Mesenteric fat pad (tissue), 1 donor: Measurements from ENCODE around the gene OR1S2. TPM values are rescaled to one million over a fixed set of nuclear protein-coding genes. Genes with fewer than 3 reads are reported as not detected.
"Not testable (repeated sequence)": the region's sequence is repeated elsewhere in the genome, so short reads cannot be mapped to it uniquely, and the experiment has no call there.

ENCODE experiments used
- DNase-seq: peaks from one replicate; pipeline ENCODE4 v3.0.0-alpha.2; 2020; ENCODE audit warnings: low spot score
- long read RNA-seq: library from polyadenylated mRNA; unstranded; transcript quantifications from one replicate; pipeline ENCODE4 v2.0.0, GENCODE V29; 2020
- total RNA-seq: library from RNA; stranded (reverse); fragmentation: NEBNext Ultra II Directional; extraction: Animal tissue kit (Norgen Biotek cat#: 25700); gene quantifications from one replicate; pipeline ENCODE4 v1.2.1, GENCODE V29; 2021
- donor health status: DM: yes; HTN: yes; CAD: no.

The OR1S2 gene, protein sequence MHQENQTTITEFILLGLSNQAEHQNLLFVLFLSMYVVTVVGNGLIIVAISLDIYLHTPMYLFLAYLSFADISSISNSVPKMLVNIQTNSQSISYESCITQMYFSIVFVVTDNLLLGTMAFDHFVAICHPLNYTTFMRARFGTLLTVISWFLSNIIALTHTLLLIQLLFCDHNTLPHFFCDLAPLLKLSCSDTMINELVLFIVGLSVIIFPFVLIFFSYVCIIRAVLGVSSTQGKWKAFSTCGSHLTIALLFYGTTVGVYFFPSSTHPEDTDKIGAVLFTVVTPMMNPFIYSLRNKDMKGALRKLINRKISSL
- not detected for total RNA-seq
- long read RNA-seq = 0 reads

DNA sequence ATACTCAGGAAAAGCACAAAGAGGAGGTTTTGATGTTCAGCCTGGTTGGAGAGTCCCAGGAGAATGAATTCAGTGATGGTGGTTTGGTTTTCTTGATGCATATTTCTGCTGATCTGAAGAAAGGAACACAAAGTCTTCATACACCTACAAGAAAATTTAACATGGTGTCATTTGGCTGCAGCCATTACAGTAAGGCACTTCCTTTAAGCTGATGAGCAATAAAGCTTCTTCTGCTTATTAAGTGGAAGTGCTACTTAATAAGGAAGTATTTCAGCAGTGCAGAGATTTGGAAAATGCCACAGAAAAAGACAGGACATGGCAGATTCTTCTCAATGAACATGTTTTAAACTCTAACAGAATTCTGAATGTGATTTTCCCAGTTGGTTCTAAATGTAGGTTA lies at the start of gene OR1S2:
Gene OR1S2, minus strand, starts transcription at position 101 of the 400 bp plus-strand sequence. Its CDS starts 0 bp downstream, at position 101.
- DNase-seq = no peak

DNA sequence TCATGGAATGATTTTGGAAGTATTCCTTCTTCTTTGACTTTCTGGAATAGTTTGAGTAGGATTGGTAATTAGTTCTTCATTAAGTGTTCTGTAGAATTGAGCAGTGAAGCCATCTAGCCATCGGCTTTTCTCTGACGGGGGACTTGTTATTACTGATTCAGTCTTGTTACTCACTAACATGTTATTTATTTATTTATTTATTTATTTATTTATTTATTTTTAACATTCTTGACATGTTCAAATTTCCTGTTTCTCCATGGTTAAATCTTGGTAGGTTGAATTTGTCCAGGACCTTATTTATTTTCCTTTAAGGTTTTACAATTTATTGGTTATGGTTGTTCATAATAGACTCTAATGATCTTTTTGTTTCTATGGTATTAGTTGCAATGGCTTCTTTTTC lies 40.0 kb upstream of the OR1S2 start:
- DNase-seq = no peak

DNA sequence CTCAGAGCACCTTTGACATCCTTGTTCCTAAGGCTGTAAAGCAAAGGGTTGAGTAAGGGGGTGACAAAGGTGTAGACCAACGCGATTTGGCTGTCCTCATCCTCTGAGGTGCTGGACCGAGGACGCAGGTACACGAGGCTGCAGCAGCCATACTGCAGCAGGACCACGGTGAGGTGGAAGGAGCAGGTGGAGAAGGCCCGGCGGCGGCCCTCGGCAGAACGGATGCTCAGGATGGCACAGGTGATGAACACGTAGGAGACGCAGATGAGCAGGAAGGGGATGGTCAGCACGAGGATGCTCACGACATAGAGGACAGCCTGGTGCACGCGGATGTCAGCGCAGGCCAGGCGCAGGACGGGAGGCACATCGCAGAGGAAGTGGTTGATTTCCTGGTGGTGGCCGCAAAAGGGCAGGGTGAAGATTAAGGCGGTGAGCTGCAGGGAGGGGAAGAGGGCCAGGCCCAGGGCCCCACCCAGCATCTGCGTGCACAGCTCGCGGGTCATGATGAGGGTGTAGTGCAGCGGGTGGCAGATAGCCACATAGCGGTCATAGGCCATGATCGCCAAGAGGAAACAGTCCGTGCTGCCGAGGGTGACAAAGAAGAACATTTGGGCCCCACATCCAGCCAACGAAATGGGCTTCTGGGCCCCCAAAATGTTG lies 24.1 kb upstream of the OR1S2 start:
- no peak for DNase-seq

DNA sequence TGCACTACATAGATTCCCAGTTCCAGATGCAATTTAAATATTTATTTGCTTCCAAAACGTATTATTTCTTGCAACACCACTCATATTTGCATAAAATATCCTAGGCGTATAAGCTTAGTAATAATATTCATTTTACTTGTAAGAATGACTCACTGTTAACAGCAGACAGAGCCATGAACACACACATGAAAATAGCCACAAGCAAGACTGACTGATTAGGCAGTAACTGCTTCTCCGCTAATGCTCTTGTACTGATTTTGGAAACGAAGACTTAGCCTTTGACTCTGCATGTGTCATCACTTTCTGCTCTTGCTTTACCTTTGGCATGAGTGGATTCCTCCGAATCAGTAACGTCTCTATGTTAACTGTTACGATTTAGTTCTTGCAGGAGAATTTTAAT lies 18.8 kb upstream of the OR1S2 start:
- DNase-seq = no peak

DNA sequence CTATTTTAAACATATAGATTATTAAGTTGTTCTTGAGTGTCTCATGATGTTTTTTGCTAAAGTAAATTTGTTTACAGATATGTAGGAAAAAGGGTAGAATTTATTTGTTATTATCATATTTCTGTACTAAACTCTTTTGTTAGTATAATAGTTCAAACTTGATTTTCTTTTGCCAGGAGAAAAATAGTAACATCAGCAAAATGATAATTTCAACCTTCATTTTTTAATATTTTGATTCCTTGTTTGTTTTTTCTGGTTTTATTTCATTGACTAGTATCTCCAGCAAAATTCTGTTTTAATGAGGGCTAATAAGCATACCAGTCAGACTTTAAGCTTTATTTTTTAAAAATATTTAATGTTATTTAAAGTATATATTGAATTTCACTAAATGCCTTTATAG lies 12.5 kb upstream of the OR1S2 start:
- DNase-seq = no peak

DNA sequence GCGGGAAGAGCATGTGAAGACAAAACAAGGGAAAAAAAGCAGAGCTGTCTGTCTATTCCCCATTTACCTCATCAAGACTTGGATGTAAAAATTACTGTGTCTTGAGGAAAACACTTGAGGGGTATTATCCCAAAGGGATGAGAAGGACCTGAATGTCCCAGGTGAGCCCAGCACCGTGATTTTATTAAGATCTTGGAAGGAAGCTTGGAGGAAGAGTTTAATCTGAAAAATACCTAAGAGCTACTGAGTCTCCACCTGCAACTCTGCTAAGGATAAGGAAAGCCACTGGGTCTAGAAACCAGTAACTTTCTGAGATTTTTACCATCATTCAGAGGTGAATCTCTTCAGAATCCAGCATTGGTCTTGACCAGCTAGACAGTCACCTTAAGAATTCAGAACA lies 8.5 kb upstream of the OR1S2 start, which contains the start of gene OR1S1:
Gene OR1S1, plus strand, starts transcription at position 301 of the 400 bp plus-strand sequence.
- not testable (repeated sequence) for DNase-seq

DNA sequence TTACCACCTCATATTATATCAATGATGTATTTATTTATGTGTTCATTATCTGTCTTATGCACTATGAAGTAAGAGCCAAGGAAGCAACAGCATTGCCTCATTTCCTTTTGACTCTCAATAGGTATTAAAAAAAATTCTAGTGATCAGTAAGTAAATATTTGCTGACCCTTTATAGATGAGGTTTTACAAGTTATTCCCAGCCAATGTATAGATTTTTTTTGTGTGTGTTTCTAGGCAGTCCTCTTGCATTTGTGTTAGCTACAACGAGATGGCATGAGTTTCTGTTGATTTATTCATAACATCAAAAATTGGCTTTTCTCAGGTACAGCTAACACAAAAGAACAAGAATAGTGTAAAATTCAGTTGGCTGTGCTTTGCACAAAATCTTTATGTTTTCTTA lies 4.7 kb downstream of the OR1S2 start:
- no peak for DNase-seq

DNA sequence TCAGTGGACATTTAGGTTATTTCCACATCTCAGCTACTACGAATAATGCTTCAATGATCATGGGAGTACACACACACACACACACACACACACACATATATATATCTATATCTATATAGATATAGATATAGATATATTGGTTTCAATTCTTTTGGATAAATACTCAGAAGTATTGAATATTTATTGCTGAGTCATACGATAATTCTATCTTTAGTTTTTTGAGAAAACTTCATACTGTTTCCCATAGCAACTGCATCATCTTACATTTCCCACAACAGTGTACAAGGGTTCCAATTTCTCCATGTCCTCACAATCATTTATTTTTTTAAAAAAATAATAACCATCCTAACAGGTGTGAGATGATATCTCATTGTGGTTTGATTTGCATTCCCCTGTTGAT lies 8.0 kb downstream of the OR1S2 start:
- no peak for DNase-seq

DNA sequence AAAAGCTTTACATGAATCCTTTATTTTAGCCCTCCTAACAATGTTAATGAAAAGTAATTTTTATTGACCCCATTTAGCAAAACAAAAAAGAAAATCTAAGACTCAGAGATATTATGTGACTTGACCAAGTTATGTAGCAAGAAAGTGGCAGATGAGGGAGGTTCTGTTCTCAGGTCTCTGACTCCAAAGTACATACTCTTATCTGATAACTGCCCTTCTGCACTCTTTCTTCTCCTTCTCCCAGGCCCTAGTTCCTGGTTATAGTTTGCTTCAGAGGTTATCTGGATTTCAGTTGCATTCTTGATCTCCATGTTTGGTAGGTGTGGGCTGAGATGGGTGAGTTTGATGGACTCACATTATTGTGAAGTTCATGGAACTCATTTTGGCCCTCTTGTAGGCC lies 10.6 kb downstream of the OR1S2 start:
- no peak for DNase-seq

DNA sequence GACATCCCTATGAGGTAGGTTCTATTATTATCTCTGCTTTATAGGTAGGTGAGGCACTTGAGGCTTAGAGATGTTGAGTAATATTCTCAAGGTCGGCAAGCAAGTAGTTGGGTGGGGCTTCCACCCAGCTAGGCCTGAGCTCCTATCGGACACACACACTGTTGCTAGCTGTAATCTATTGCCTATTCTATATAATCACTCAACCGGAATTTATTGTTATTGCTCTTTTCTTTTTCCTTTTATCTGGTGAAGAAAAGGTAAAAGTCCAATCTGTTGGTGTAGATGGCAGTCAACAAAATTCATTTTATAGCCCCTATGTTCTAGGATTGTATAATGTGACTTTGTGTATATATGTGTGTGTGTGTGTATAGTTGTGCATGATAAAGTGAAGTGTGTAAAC lies 11.7 kb downstream of the OR1S2 start:
- DNase-seq = no peak

DNA sequence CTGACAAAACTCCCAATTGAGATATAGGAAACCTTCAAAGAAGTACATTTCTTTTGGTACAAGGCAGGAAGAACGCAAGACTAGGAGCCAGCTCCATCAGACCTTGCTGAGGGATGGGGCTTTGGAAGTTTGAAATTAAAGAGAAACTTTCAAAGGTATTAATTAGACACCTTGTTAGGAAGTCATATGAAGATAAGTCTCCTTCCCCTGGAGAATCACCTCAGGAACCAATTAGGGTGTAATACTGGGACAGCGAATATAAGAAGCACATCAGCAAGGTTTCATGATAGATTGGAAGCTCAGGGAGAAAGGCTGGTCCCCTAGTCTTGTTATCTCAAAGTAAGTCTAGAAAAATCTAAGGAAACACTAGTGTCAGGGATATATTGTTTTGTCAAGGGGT lies 15.2 kb downstream of the OR1S2 start, which contains the start of gene OR9Q2:
Gene OR9Q2, plus strand, starts transcription at position 301 of the 400 bp plus-strand sequence. CDS start 1,421 bp downstream, outside the sequence.
- no peak for DNase-seq

DNA sequence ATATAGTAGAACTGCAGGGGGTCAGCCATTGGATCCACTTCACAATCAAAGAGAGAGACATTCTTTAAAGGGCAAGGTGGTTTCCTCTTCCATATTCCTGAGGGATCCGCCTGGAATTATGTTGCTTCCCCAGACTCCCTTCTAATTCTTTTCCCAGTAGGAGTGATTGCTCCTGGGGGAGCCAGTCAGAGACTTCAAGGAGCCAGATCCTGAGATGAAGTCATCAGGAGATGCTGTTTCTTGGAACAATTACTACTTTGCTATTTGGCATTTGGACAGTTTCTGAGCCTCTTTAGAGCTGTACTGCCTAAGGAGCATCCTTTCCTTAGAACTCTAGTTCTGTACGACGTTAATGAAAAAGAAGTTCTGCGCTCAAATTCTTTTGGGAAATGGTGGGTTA lies 17.0 kb downstream of the OR1S2 start:
- no peak for DNase-seq

DNA sequence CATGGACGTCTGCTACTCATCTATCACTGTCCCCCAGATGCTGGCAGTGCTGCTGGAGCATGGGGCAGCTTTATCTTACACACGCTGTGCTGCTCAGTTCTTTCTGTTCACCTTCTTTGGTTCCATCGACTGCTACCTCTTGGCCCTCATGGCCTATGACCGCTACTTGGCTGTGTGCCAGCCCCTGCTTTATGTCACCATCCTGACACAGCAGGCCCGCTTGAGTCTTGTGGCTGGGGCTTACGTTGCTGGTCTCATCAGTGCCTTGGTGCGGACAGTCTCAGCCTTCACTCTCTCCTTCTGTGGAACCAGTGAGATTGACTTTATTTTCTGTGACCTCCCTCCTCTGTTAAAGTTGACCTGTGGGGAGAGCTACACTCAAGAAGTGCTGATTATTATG lies 24.3 kb downstream of the OR1S2 start:
- DNase-seq = no peak

DNA sequence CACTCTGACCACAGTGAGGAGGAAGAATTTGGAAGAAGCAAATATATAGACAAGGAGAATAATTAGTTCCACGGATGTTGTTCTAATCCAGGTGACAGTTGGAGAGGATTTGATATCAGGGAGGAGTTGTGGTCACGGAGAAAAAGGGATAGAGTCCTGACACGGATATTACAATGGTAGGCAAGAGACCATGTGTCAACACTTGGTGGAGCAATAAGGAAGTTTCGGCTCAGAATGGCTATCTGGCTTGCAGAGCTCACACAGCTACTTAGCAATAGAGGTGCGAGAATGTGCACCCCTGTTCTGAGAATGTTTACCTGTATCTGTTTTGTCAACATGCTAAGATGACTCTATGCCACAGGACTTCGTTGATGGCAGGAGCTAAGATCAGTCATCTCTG lies 25.5 kb downstream of the OR1S2 start:
- DNase-seq = no peak

DNA sequence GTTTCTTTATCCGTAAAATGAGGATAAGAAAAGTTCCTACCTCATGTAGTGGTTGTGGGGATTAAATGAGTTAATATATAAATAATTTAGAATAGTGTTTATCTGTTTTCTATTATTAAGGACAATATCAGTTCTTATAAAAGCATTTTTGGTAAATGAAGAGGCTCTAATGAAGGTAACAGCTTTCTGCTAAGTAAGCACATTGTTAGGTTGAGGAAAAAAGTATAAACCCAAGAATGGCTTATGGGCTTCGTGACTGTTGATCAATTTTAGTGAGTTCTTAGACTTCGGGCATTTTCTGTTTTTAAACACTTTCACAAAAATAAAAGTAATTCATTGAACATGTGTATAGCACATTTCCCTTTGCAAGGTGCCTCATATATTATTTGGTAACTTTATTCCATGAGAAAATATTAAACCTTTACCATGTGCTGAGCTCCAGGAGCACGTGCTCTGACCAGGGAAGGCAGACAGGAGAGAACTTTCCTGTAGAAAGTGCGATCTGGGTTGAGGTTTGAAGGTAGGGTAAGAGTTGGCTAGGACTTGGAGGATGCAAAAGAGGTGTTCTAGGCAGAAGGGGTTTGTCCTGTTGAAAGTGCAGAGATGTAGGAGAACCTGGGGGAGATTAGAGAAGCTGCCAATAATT lies 26.4 kb downstream of the OR1S2 start:
- no peak for DNase-seq

DNA sequence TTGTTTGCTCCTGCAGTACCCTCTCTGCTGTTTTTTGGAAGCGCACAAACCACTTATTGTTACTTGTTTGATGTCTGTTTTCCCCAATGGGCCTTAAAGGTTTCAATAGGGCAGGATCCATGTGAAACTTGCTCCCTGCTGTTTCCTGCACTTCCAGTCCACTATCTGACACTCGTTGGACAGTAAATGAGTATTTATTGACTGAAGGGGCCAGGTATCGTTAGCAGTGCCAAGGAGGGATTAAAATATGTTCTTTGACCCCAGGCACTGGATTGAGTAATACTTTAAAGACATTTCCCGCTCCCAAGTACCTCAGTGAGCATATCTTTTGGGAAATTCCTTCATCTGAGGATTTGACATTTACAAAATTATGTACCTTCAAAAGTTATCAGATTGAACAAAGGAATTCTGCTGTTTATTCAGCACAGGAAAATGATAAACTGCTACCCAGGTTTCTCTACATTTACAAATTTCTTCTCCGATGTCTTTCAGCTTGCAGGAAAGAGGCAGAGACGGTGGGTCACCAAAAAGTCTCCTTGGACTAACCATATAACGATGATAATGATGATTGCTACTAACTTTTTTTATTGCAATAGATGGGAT lies 38.3 kb downstream of the OR1S2 start:
- no peak for DNase-seq

DNA sequence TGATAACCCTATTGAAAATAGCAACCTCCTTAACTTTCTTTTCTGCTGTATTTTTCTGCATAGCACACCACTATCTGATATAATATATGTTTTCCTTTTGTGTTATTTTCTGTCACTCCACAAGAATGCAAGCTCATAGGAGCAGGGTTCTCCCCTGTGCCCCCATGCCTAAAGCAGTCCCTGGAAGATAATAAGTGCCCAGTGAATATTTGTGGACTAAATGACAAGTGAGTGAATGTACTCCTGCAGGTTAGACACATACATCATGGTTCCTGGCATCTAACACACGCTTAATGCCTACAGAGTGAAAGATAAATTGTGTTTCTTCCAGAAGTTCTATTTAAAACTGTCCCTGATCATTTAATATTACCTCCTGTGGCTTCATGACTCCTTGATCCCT lies 39.0 kb downstream of the OR1S2 start:
- no peak for DNase-seq

DNA sequence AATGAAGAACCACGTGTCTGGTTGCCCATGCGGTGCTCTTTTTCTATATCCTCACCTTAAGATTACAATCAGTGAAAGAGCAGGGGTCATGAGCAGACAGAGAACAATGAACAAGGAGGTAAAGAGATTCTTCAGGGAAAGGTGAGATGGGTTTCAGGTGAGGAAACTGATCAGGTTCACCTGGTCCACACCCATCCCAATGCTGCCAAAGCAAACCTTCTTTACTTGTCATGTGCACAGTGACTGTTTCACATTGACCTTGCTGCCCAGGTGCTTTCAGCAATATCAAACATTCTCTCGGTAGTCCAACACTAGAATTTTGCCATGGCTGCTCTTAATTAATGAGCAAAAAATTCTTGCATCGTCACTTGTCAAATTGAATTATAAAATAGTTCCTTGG lies 39.6 kb downstream of the OR1S2 start:
- no peak for DNase-seq
